H1 (cell line): ENCODE measurements around the gene GALNT2. TPM values are rescaled to one million over a fixed set of nuclear protein-coding genes. Genes with fewer than 3 reads are reported as not detected.

Experiments
- BCL11A ChIP-seq, 2 experiments: IDR thresholded peaks; one replicate each; pipeline ENCODE4 v1.6.1; 2011; ENCODE audit warnings: low read depth in 2 of 2, low read length in 2 of 2, mild to moderate bottlenecking in 2 of 2
- CHD7 ChIP-seq: fragments of 300-600 bp; sonication (generic); IDR thresholded peaks from 2 replicates; pipeline ENCODE4 v1.7.1; 2012; ENCODE audit warnings: low read length, moderate library complexity, mild to moderate bottlenecking, inconsistent platforms; ENCODE audit not compliant: insufficient replicate concordance
- HDAC6 ChIP-seq: IDR thresholded peaks from one replicate; pipeline ENCODE4 v1.7.1; 2012; ENCODE audit warnings: low read depth, mild to moderate bottlenecking, inconsistent platforms, low read length, moderate library complexity
- JUND ChIP-seq: IDR thresholded peaks from 2 replicates; pipeline ENCODE4 v1.6.1; 2011; ENCODE audit warnings: mild to moderate bottlenecking, improper control_type of control experiment, low read length
- KDM1A ChIP-seq: fragments of 200-600, 300-600 bp; sonication (generic); IDR thresholded peaks from 2 replicates; pipeline ENCODE4 v1.7.1; 2016; ENCODE audit warnings: mild to moderate bottlenecking, low read length, borderline replicate concordance
- RNF2 ChIP-seq: fragments of 200-900, 300-1000 bp; sonication (generic); IDR thresholded peaks from 2 replicates; pipeline ENCODE4 v1.7.1; 2016; ENCODE audit warnings: borderline replicate concordance, low read depth, mild to moderate bottlenecking, antibody characterized with exemption, low read length; ENCODE audit not compliant: poor library complexity, severe bottlenecking; ENCODE audit errors: missing control alignments
- SIRT6 ChIP-seq: IDR thresholded peaks from one replicate; pipeline ENCODE4 v1.7.1; 2012; ENCODE audit warnings: low read length, inconsistent platforms
- SIX5 ChIP-seq: IDR thresholded peaks from 2 replicates; pipeline ENCODE4 v1.6.1; 2011; ENCODE audit warnings: mild to moderate bottlenecking, low read depth, low read length
- TAF1 ChIP-seq: IDR thresholded peaks from 2 replicates; pipeline ENCODE4 v1.6.1; 2011; ENCODE audit warnings: mild to moderate bottlenecking, low read depth, low read length
- TCF12 ChIP-seq: IDR thresholded peaks from 2 replicates; pipeline ENCODE4 v1.6.1; 2011; ENCODE audit warnings: low read depth, mild to moderate bottlenecking, low read length
- polyA plus RNA-seq, 7 experiments: library from polyadenylated mRNA; depleted of rRNA in 3 of 7; stranded (reverse) in 5 of 7; unstranded in 2 of 7; fragments of >200 nt in 5 of 7; fragments of 200-250 nt in 2 of 7; gene quantifications; 1 replicate in 5 of 7; 2 replicates in 1 of 7; 4 replicates in 1 of 7; pipeline versions ENCODE4 v1.2.1 to v1.2.3, GENCODE V29; 2011 to 2013; ENCODE audit warnings: missing spikeins in 2 of 7, mixed read lengths in 2 of 7
- total RNA-seq: library from RNA; stranded (reverse); fragmentation: NEBNext Ultra II Directional; extraction: Animal tissue kit (Norgen Biotek cat#: 25700); gene quantifications from 2 replicates; pipeline ENCODE4 v1.2.1, GENCODE V29; 2021

GALNT2 gene
- total and polyA plus RNA-seq, 2 of the 8 experiments (the other 6 are each of a cell fraction or from before 2014, with no cell fraction given), result 34.5 to 75.3 TPM

- TF ChIP-seq CHD7, result no peak
- TF ChIP-seq SIX5, result no peak
- TF ChIP-seq JUND, result no peak
- TF ChIP-seq TAF1, result no peak
- TF ChIP-seq BCL11A (IDR thresholded peaks at IDR 0.05; ENCODE audit: low read depth in 2 of 2, low read length in 2 of 2), result no peak
- no peak for TF ChIP-seq HDAC6
- no peak for TF ChIP-seq KDM1A
- TF ChIP-seq SIRT6, result no peak
- no peak for TF ChIP-seq RNF2
- no peak for TF ChIP-seq TCF12
These were observed 108.8 kb downstream of the GALNT2 start (continued) for GRCh38 chr1:230175839-230176238.
